OCI-LY1 (cell line): ENCODE data around the gene GALNT2.

Experiments used
- CTCF ChIP-seq: fragments of 200-600 bp; sonication (generic), shearing (Covaris generic); IDR thresholded peaks from 2 replicates; pipeline ENCODE4 v1.5.1; 2017; ENCODE audit warnings: mild to moderate bottlenecking, antibody characterized with exemption, low read length, moderate library complexity, mixed read lengths
- EZH2 ChIP-seq: fragments of 200-600 bp; sonication (generic), shearing (Covaris generic); IDR thresholded peaks from 2 replicates; pipeline ENCODE4 v1.8.0; 2017; ENCODE audit warnings: borderline replicate concordance, mixed run types, mild to moderate bottlenecking, antibody characterized with exemption, low read length, moderate library complexity, mixed read lengths

- TF ChIP-seq CTCF (no peak), EZH2 (no peak)
Observed at GRCh38 chr1:230210326-230210980, 143.4 kb downstream of the GALNT2 start.
